Erythroblast (primary cell): ENCODE results near the gene CYTH2.

Experiments
- GATA1 ChIP-seq: IDR thresholded peaks from 2 replicates; pipeline ENCODE4 v1.6.1; 2011; ENCODE audit warnings: low read depth, mild to moderate bottlenecking, control low read depth, low read length, moderate library complexity
- POLR2A ChIP-seq: IDR thresholded peaks from 2 replicates; pipeline ENCODE4 v1.6.1; 2011; ENCODE audit warnings: mild to moderate bottlenecking, low read length

GRCh38 chr19:48441360-48442050 is 27.7 kb upstream of the CYTH2 start:
- no peak for TF ChIP-seq POLR2A
- TF ChIP-seq GATA1: no peak
